ENCODE results near the gene TMEM17.

Gene TMEM17

GRCh38 chr2:62462211-62462610 lies 43.8 kb downstream of the TMEM17 start:
- no peaks in the 10 kb centered on the region for H3K27me3 ChIP-seq (ENCODE audit: low read length)
- no peaks in the 10 kb centered on the region for H4K20me1 ChIP-seq (ENCODE audit: low read depth, low read length)
- H3K9me2 ChIP-seq (replicated peaks; ENCODE audit: insufficient read depth, low read length), result no peaks in the 10 kb centered on the region
- no peak overlapping the region for H3K27ac ChIP-seq (ENCODE audit: low read depth, low read length)
- no peak overlapping the region for H3K9ac ChIP-seq (ENCODE audit: low read length)
- no peak overlapping the region for H2AFZ ChIP-seq (ENCODE audit: low read depth, low read length, severe bottlenecking)
- H3F3A ChIP-seq (ENCODE audit: insufficient read depth), result no peaks in the 10 kb centered on the region
- H3K4me2 ChIP-seq (ENCODE audit: low read depth, low read length, poor library complexity, severe bottlenecking), result no peak overlapping the region
- no peak for TF ChIP-seq EZH2phosphoT487 (conservative IDR thresholded peaks at IDR 0.05; ENCODE audit: low read length)
- TF ChIP-seq, protein P1, sequence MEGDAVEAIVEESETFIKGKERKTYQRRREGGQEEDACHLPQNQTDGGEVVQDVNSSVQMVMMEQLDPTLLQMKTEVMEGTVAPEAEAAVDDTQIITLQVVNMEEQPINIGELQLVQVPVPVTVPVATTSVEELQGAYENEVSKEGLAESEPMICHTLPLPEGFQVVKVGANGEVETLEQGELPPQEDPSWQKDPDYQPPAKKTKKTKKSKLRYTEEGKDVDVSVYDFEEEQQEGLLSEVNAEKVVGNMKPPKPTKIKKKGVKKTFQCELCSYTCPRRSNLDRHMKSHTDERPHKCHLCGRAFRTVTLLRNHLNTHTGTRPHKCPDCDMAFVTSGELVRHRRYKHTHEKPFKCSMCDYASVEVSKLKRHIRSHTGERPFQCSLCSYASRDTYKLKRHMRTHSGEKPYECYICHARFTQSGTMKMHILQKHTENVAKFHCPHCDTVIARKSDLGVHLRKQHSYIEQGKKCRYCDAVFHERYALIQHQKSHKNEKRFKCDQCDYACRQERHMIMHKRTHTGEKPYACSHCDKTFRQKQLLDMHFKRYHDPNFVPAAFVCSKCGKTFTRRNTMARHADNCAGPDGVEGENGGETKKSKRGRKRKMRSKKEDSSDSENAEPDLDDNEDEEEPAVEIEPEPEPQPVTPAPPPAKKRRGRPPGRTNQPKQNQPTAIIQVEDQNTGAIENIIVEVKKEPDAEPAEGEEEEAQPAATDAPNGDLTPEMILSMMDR (IDR thresholded peaks at IDR 0.05; ENCODE audit: insufficient read depth, low read length, poor library complexity, severe bottlenecking), result no peak
- H3K36me3 ChIP-seq (ENCODE audit: low read length), result no peaks in the 10 kb centered on the region
- H3K9me3 ChIP-seq (ENCODE audit: insufficient read depth, low read length), result no peaks in the 10 kb centered on the region
- no peak overlapping the region for H3K4me3 ChIP-seq (ENCODE audit: insufficient read depth, low read length, poor library complexity, severe bottlenecking)
- no peaks in the 10 kb centered on the region for H3K79me2 ChIP-seq (ENCODE audit: insufficient read depth, low read length)

GRCh38 chr2:62461707-62462106 lies 44.3 kb downstream of the TMEM17 start:
- Histone ChIP-seq H3K36me3 (ENCODE audit: low read length) (no peaks in the 10 kb centered on the region), H3K27me3 (ENCODE audit: low read length) (no peaks in the 10 kb centered on the region), H4K20me1 (ENCODE audit: low read depth, low read length) (no peaks in the 10 kb centered on the region), H2AFZ (ENCODE audit: low read depth, low read length, severe bottlenecking) (no peak overlapping the region), H3K9me3 (ENCODE audit: insufficient read depth, low read length) (no peaks in the 10 kb centered on the region), H3K4me2 (ENCODE audit: low read depth, low read length, poor library complexity, severe bottlenecking) (no peak overlapping the region), H3F3A (ENCODE audit: insufficient read depth) (no peaks in the 10 kb centered on the region), H3K4me3 (ENCODE audit: insufficient read depth, low read length, poor library complexity, severe bottlenecking) (no peak overlapping the region), H3K9ac (ENCODE audit: low read length) (no peak overlapping the region), H3K27ac (ENCODE audit: low read depth, low read length) (no peak overlapping the region), H3K9me2 (replicated peaks; ENCODE audit: insufficient read depth, low read length) (no peaks in the 10 kb centered on the region), H3K79me2 (ENCODE audit: insufficient read depth, low read length) (no peaks in the 10 kb centered on the region)
- no peak for TF ChIP-seq EZH2phosphoT487 (conservative IDR thresholded peaks at IDR 0.05; ENCODE audit: low read length)
- TF ChIP-seq, protein P1 (IDR thresholded peaks at IDR 0.05; ENCODE audit: insufficient read depth, low read length, poor library complexity, severe bottlenecking), result no peak

GRCh38 chr2:62461017-62461553 lies 44.9 kb downstream of the TMEM17 start:
- Histone ChIP-seq H3F3A (ENCODE audit: insufficient read depth) (no peaks in the 10 kb centered on the region), H3K27me3 (ENCODE audit: low read length) (no peaks in the 10 kb centered on the region), H3K9me2 (replicated peaks; ENCODE audit: insufficient read depth, low read length) (no peaks in the 10 kb centered on the region), H2AFZ (ENCODE audit: low read depth, low read length, severe bottlenecking) (no peak overlapping the region), H3K9ac (ENCODE audit: low read length) (no peak overlapping the region), H3K4me3 (ENCODE audit: insufficient read depth, low read length, poor library complexity, severe bottlenecking) (no peak overlapping the region), H3K9me3 (ENCODE audit: insufficient read depth, low read length) (no peaks in the 10 kb centered on the region), H4K20me1 (ENCODE audit: low read depth, low read length) (no peaks in the 10 kb centered on the region), H3K27ac (ENCODE audit: low read depth, low read length) (no peak overlapping the region), H3K4me2 (ENCODE audit: low read depth, low read length, poor library complexity, severe bottlenecking) (no peak overlapping the region), H3K79me2 (ENCODE audit: insufficient read depth, low read length) (no peaks in the 10 kb centered on the region), H3K36me3 (ENCODE audit: low read length) (no peaks in the 10 kb centered on the region)
- TF ChIP-seq EZH2phosphoT487 (conservative IDR thresholded peaks at IDR 0.05; ENCODE audit: low read length), result no peak
- TF ChIP-seq, protein P1 (IDR thresholded peaks at IDR 0.05; ENCODE audit: insufficient read depth, low read length, poor library complexity, severe bottlenecking), result no peak

Measured in SU-DHL-6 (cell line).